ENCODE data around the gene SLC25A24. TPM values are rescaled to one million over a fixed set of nuclear protein-coding genes. Genes with fewer than 3 reads are reported as not detected.

The SLC25A24 gene
- total RNA-seq, 4 donors from 2014 or later = 28.9 to 64.2 (median 37.1) TPM

DNA sequence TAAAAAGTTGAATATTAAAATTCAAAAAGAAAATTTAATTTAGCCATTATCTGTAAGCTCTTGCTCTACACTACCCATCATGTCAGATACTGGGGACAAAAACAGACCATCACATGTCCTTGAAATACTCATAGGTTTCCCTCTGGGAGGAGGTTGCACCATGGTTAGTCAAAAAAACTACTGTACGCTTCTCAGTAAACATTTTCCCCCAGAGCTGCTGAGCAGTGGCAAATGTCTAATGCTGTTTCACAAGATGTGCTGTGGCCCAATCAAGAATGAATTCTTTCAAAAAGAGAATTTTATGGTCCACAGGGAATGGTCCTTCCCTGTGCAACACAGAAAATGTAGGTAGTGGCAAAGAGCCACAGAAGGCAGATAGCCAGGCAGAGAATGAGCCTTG is 6.1 kb downstream of the SLC25A24 start:
- Histone ChIP-seq H3K27me3 (no peaks in the 10 kb centered on the region), H3K4me1 (no peaks in the 10 kb centered on the region), H3K27ac (no peak overlapping the region), H3K36me3 (no peaks in the 10 kb centered on the region), H3K4me3 (no peak overlapping the region), H3K9me3 (no peaks in the 10 kb centered on the region)
- DNase-seq = no peak
- intact Hi-C loops (cut with DNase I; ENCODE audit: low total_unique reads) = no loop called here
- no peak for TF ChIP-seq POLR2A (IDR thresholded peaks at IDR 0.05)

DNA sequence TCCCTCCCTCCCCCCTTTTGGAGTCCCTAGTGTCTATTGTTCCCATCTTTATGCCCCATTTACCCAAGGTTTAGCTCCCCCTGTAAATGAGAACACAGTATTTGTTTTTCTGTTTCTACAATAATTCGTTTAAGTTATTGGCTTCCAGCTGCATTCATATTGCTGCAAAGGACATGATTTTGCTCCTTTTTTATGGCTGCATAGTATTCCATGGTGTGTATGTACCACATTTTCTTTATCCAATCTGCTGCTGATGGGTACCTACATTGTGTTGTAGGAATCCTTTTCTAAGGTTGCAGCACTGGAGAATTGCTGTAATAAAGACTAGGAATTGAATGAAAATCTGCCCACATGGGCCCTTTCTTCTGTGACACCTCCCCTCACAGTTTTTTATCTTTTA is 6.8 kb downstream of the SLC25A24 start:
- H3K27me3 ChIP-seq = no peaks in the 10 kb centered on the region
- no peak for DNase-seq
- H3K9me3 ChIP-seq = no peaks in the 10 kb centered on the region
- intact Hi-C loops (cut with DNase I; ENCODE audit: low total_unique reads) = no loop called here
- TF ChIP-seq, protein P1, sequence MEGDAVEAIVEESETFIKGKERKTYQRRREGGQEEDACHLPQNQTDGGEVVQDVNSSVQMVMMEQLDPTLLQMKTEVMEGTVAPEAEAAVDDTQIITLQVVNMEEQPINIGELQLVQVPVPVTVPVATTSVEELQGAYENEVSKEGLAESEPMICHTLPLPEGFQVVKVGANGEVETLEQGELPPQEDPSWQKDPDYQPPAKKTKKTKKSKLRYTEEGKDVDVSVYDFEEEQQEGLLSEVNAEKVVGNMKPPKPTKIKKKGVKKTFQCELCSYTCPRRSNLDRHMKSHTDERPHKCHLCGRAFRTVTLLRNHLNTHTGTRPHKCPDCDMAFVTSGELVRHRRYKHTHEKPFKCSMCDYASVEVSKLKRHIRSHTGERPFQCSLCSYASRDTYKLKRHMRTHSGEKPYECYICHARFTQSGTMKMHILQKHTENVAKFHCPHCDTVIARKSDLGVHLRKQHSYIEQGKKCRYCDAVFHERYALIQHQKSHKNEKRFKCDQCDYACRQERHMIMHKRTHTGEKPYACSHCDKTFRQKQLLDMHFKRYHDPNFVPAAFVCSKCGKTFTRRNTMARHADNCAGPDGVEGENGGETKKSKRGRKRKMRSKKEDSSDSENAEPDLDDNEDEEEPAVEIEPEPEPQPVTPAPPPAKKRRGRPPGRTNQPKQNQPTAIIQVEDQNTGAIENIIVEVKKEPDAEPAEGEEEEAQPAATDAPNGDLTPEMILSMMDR (IDR thresholded peaks at IDR 0.05) = no peak
- TF ChIP-seq POLR2A (IDR thresholded peaks at IDR 0.05) = no peak
- H3K27ac ChIP-seq = no peak overlapping the region
- H3K4me1 ChIP-seq = no peaks in the 10 kb centered on the region
- H3K4me3 ChIP-seq = no peak overlapping the region
- H3K36me3 ChIP-seq = no peaks in the 10 kb centered on the region

DNA sequence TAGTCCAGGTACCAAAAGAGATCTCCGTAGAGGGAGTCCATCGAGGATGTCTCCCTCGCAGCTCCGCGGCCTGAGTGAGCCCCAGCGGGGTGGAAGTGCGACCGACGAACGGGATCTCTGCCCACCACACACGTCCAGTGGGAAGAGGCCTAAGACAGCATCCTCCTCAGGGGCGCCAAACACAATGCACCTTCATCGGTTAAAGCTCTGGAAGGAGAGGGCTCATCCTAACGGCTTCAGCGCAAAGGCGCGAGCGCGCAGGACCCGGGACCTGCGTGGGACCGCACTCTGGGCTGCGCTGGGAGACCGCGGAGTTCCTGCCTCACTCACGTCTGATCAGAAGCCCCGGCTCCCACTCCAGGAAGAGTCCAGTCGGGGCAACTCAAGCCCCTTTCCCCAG is 7.6 kb downstream of the SLC25A24 start:
- Histone ChIP-seq H3K9me3 (no peaks in the 10 kb centered on the region), H3K27me3 (no peaks in the 10 kb centered on the region), H3K36me3 (no peaks in the 10 kb centered on the region), H3K27ac (no peak overlapping the region), H3K4me3 (no peak overlapping the region), H3K4me1 (no peaks in the 10 kb centered on the region)
- intact Hi-C loops (cut with DNase I; ENCODE audit: low total_unique reads) = no loop called here
- TF ChIP-seq, protein P1 (IDR thresholded peaks at IDR 0.05) = no peak
- no peak for TF ChIP-seq POLR2A (IDR thresholded peaks at IDR 0.05)
- no peak for DNase-seq

DNA sequence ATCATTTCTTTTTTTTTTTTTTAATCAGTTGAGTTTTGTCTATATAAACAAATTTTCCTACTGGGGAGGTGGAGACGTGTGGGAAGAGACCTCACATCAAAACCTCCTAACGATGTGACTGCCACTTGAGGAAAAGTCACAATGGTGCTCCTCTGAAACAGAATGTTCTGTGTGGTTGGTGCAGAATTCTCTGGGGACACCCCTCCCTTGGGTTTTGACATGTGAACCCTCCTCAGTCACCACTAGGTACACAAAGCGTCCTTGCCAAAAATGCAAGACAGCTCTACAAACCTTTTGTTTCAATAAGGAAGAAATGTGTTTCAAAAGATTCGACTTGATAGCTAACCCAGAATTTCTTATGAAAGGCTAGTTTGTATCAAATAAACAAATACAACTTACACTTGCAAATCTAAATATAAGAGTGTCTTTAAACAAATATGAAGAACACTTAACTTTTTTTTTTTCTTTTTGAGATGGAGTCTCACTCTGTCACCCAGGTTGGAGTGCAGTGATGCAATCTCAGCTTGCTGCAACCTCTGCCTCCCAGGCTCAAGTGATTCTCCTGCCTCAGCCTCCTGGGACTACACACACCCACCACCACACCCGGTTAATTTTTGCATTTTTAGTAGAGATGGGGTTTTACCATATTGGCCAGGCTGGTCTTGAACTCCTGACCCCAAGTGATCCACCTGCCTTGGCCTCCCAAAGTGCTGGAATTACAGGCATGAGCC is 9.3 kb downstream of the SLC25A24 start:
- Histone ChIP-seq H3K9me3 (no peaks in the 10 kb centered on the region), H3K36me3 (no peaks in the 10 kb centered on the region), H3K4me1 (no peaks in the 10 kb centered on the region), H3K4me3 (no peak overlapping the region), H3K27ac (no peak overlapping the region), H3K27me3 (no peaks in the 10 kb centered on the region)
- DNase-seq = no peak
- intact Hi-C loops (cut with DNase I; ENCODE audit: low total_unique reads) = no loop called here
- no peak for TF ChIP-seq POLR2A (IDR thresholded peaks at IDR 0.05)
- TF ChIP-seq, protein P1 (IDR thresholded peaks at IDR 0.05) = no peak

DNA sequence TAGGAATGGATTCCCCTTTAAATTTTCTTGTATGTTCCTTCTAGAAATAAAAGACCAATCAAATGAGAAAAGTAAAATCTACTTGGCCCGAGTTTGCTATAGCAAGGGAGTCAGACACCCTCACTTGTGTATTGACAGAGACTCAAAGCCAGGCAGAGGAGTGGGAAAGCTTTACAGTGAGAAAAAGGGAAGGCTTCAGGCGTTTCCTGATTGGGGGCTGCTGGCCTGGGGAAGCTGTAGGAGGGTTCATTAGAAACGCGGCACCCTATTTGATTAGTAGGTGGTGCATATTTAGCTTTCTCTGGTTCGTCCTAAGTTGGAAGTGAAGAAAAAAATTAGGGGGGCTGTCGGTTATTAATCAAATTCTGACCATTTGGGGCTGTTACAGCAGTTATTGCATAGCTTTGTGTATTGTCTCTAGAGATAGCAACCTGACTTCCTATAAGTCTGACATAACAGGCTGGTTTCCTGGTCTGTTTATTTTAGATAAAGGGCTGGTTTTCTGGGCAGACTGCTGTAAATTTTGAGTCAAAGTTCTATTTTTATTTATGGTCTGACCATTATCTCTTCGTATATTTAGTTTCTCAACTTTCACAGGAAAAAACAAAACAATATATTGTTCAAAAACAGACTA is 10.0 kb downstream of the SLC25A24 start:
- intact Hi-C loops (cut with DNase I; ENCODE audit: low total_unique reads) = no loop called here
- no peaks in the 10 kb centered on the region for H3K27me3 ChIP-seq
- H3K4me3 ChIP-seq = no peak overlapping the region
- TF ChIP-seq POLR2A (IDR thresholded peaks at IDR 0.05) = no peak
- TF ChIP-seq, protein P1 (IDR thresholded peaks at IDR 0.05) = no peak
- H3K36me3 ChIP-seq = peaks cover 0 to 3% of the 10 kb centered on the region in 2 donors
- no peaks in the 10 kb centered on the region for H3K9me3 ChIP-seq
- H3K4me1 ChIP-seq = no peaks in the 10 kb centered on the region
- no peak for DNase-seq
- no peak overlapping the region for H3K27ac ChIP-seq

Measured in uterus (tissue), 4 donors.